ENCODE data around the gene VPS29.
"Not testable (repeated sequence)": the region's sequence is repeated elsewhere in the genome, so short reads cannot be mapped to it uniquely, and the experiment has no call there.

Gene VPS29

DNA sequence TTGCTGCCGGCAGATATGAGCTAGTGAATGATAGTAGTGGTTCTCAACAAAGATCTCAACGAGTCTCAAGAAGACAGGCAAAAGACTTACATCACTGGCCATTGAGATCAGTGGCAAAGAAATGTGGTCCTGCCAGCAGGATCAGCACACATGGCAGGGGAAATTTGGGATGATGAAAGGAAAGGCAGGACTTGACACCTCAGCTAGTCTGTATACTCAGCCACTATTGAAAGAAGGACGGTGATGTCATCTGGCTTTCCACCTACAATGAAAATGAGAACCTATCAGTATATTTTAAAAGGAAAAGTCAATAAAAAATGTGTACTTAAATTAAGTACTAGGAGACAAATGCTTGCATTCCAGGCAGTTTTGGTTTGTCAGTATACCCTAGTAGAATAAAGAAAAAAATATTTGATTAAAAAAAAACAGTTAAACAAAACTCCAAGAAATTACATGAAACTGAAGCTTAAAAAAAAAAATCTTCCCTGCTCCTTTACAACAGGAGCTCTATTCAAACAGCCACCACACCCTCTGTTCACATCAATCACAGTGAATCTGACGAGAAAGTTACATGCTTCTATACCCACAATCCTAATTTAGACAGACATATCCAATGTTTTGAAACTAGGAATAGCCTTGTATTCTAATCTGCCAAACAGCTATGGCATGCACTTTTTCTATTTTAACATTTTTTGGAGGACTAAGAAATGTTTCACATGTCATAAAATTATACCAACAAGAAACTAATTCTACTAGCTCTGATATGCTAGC lies 35.1 kb upstream of the VPS29 start:
- DNase-seq (ENCODE audit: low spot score in 2 of 2), result no peak
- Histone ChIP-seq H3K27me3 (ENCODE audit: low read depth) (no peaks in the 10 kb centered on the region), H3K36me3 (replicated peaks) (peaks cover 27% of the 10 kb centered on the region), H3K4me1 (peaks cover 24% of the 10 kb centered on the region), H3K4me3 (no peak overlapping the region), H3K9me3 (no peaks in the 10 kb centered on the region)
- in situ Hi-C loops (cut with MboI; ENCODE audit: low sequenced_read_pairs), result no loop called here

GRCh38 chr12:110534811-110535210 lies 32.9 kb upstream of the VPS29 start:
- Histone ChIP-seq H3K9me3 (no peaks in the 10 kb centered on the region), H3K4me1 (peaks cover 26% of the 10 kb centered on the region), H3K4me3 (no peak overlapping the region), H3K27me3 (ENCODE audit: low read depth) (no peaks in the 10 kb centered on the region), H3K36me3 (replicated peaks) (peaks cover 27% of the 10 kb centered on the region)
- no peak for DNase-seq (ENCODE audit: low spot score in 2 of 2)
- in situ Hi-C loops (cut with MboI; ENCODE audit: low sequenced_read_pairs), result no loop called here

- Histone ChIP-seq H3K4me1 (peaks cover 26% of the 10 kb centered on the region), H3K27me3 (ENCODE audit: low read depth) (no peaks in the 10 kb centered on the region), H3K9me3 (no peaks in the 10 kb centered on the region), H3K4me3 (no peak overlapping the region), H3K36me3 (replicated peaks) (peaks cover 20% of the 10 kb centered on the region)
- DNase-seq (ENCODE audit: low spot score in 2 of 2), result no peak
- in situ Hi-C loops (cut with MboI; ENCODE audit: low sequenced_read_pairs), result no loop called here
Observed at GRCh38 chr12:110533607-110534006, 31.7 kb upstream of the VPS29 start.

- Histone ChIP-seq H3K4me1 (peaks cover 26% of the 10 kb centered on the region), H3K4me3 (no peak overlapping the region), H3K36me3 (replicated peaks) (peaks cover 10% of the 10 kb centered on the region), H3K27me3 (ENCODE audit: low read depth) (no peaks in the 10 kb centered on the region), H3K9me3 (no peaks in the 10 kb centered on the region)
- in situ Hi-C loops (cut with MboI; ENCODE audit: low sequenced_read_pairs), result no loop called here
- DNase-seq (ENCODE audit: low spot score in 2 of 2), result no peak
Observed at GRCh38 chr12:110532644-110533043, 30.7 kb upstream of the VPS29 start.

DNA sequence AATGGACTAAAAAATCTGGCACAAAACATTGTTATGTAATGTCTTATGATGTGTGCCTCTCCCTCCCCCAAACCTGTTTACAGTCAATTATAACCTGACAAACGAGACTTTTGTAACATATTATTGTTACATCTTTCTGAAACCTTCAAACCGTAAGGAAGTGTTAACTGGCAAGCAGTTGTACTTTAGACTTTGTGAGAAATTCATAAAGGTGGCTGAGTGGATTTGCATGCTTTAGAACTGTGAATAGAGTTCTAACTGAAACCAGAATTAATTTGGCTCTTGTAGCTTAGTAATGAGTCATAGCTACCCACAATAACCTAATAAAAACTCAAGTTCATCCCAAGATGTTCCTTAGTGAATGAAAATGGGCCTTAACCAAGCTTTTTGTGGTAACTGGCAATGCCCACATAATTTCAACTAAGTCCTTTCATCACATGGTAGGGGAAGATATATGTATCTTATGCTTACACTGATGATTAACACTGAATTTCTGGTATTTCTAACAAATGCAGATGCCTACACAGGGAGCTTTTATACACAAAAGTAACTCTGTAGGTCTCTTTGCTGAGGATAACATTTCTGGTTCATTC lies 29.9 kb upstream of the VPS29 start:
- no peak for DNase-seq (ENCODE audit: low spot score in 2 of 2)
- in situ Hi-C loops (cut with MboI; ENCODE audit: low sequenced_read_pairs), result no loop called here
- Histone ChIP-seq H3K27me3 (ENCODE audit: low read depth) (no peaks in the 10 kb centered on the region), H3K4me1 (peaks cover 20% of the 10 kb centered on the region), H3K4me3 (no peak overlapping the region), H3K36me3 (replicated peaks) (peaks cover 2% of the 10 kb centered on the region; the same call in 1 of the 2 replicates), H3K9me3 (no peaks in the 10 kb centered on the region)

- DNase-seq (ENCODE audit: low spot score in 2 of 2), result no peak
- Histone ChIP-seq H3K9me3 (no peaks in the 10 kb centered on the region), H3K4me1 (peaks cover 7% of the 10 kb centered on the region), H3K27me3 (ENCODE audit: low read depth) (no peaks in the 10 kb centered on the region), H3K36me3 (replicated peaks) (no peaks in the 10 kb centered on the region; the same call in 1 of the 2 replicates), H3K4me3 (no peak overlapping the region)
- in situ Hi-C loops (cut with MboI; ENCODE audit: low sequenced_read_pairs), result no loop called here
Observed at GRCh38 chr12:110530511-110530910, 28.6 kb upstream of the VPS29 start.

- H3K4me1 ChIP-seq, result peaks cover 3% of the 10 kb centered on the region; the same call in 1 of the 2 replicates
- H3K4me3 ChIP-seq, result no peak overlapping the region
- H3K27me3 ChIP-seq (ENCODE audit: low read depth), result no peaks in the 10 kb centered on the region
- no peaks in the 10 kb centered on the region for H3K9me3 ChIP-seq
- DNase-seq (ENCODE audit: low spot score in 2 of 2), result no peak
- no peaks in the 10 kb centered on the region; the same call in 1 of the 2 replicates for H3K36me3 ChIP-seq (replicated peaks)
- in situ Hi-C loops (cut with MboI; ENCODE audit: low sequenced_read_pairs), result no loop called here
Observed at GRCh38 chr12:110528277-110528839, 26.4 kb upstream of the VPS29 start.

DNA sequence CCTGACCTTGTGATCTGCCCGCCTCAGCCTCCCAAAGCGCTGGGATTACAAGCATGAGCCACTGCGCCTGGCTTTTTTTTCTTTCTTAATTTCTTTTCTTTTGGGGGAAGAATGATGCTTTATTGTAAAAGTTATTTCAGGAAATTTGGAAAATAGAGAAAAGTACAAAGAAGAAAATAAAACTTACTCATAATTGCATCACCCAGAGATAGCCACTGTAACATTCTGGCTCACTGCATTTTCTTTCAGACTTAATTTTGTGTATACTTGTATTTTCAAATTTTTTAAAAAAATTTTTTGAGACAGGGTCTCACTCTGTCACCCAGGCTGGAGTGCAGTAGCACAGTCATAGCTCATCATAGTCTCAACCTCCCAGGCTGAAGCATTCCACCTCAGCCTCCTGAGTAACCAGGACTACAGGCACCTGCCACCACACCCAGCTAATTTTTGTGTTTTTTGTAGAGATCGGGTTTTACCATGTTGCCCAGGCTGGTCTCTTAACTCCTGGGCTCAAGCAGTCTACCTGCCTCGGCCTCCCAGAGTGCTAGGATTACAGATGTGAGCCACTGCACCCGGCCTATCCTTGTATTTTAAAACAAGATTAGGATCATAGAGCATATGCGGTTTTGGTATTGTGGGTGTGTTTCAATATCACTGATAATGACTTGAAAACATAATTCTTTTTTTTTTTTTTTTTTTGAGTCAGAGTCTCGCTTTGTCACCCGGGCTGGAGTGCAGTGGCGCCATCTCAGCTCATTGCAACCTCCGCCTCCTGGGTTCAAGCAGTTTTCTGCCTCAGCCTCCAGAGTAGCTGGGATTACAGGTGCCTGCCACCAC lies 19.2 kb upstream of the VPS29 start:
- H3K9me3 ChIP-seq; DNase-seq (ENCODE audit: low spot score in 2 of 2); in situ Hi-C loops (cut with MboI; ENCODE audit: low sequenced_read_pairs); H3K4me3 ChIP-seq; H3K4me1 ChIP-seq; H3K36me3 ChIP-seq (replicated peaks); H3K27me3 ChIP-seq (ENCODE audit: low read depth): not testable (repeated sequence)

DNA sequence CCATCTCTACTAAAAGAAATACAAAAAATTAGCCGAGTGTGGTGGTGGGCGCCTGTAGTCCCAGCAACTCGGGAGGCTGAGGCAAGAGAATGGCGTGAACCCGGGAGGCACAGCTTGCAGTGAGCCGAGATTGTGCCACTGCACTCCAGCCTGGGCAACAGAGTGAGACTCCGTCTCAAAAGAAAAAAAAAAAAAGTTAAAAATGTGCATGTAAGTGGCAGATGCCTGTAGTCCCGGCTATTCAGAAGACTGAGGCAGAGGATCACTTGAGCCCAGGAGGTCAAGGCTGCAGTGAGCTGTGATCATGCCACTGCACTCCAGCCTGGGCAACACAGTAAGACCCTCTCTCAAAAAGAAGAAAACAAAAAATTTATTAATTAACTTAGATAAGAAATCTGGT lies 16.1 kb upstream of the VPS29 start:
- H3K4me3 ChIP-seq; H3K9me3 ChIP-seq; H3K4me1 ChIP-seq; H3K27me3 ChIP-seq (ENCODE audit: low read depth); in situ Hi-C loops (cut with MboI; ENCODE audit: low sequenced_read_pairs); DNase-seq (ENCODE audit: low spot score in 2 of 2); H3K36me3 ChIP-seq (replicated peaks): not testable (repeated sequence)

- Histone ChIP-seq H3K4me1 (no peaks in the 10 kb centered on the region), H3K4me3 (no peak overlapping the region), H3K27me3 (ENCODE audit: low read depth) (no peaks in the 10 kb centered on the region), H3K36me3 (replicated peaks) (no peaks in the 10 kb centered on the region), H3K9me3 (no peaks in the 10 kb centered on the region)
- in situ Hi-C loops (cut with MboI; ENCODE audit: low sequenced_read_pairs), result no loop called here
- DNase-seq (ENCODE audit: low spot score in 2 of 2), result no peak
Observed at GRCh38 chr12:110516995-110517394, 15.1 kb upstream of the VPS29 start.

- H3K36me3 ChIP-seq (replicated peaks), result no peaks in the 10 kb centered on the region
- in situ Hi-C loops (cut with MboI; ENCODE audit: low sequenced_read_pairs), result no loop called here
Observed at GRCh38 chr12:110514363-110514762, 12.5 kb upstream of the VPS29 start.

DNA sequence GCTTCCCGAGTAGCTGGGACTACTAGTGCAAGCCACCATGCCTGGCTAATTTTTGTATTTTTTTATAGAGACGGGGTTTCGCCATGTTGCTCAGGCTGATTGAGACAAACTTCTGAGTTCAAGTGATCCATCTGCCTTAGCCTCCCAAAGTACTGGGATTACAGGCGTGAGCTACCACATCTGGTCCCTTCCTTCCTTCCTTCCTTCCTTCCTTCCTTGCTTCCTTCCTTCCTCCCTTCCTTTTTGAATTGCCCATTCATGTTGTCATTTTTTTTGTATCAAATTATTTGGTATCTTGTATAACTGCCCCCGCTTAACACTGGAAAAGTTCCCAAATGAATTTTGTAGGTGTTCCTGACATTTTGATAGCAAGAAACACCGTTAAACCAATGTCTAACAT lies 11.9 kb upstream of the VPS29 start:
- H3K36me3 ChIP-seq (replicated peaks), result no peaks in the 10 kb centered on the region
- no peak for DNase-seq (ENCODE audit: low spot score in 2 of 2)
- no peak overlapping the region for H3K4me3 ChIP-seq

More at GRCh38 chr12:110514363-110514762, 12.5 kb upstream of the VPS29 start:
- no peaks in the 10 kb centered on the region for H3K27me3 ChIP-seq (ENCODE audit: low read depth)
- H3K4me1 ChIP-seq, result no peaks in the 10 kb centered on the region
- no peaks in the 10 kb centered on the region for H3K9me3 ChIP-seq
- no peak for DNase-seq (ENCODE audit: low spot score in 2 of 2)
- no peak overlapping the region for H3K4me3 ChIP-seq

GRCh38 chr12:110508071-110508586 lies 6.2 kb upstream of the VPS29 start:
- Histone ChIP-seq H3K36me3 (replicated peaks) (no peaks in the 10 kb centered on the region), H3K9me3 (no peaks in the 10 kb centered on the region), H3K27me3 (ENCODE audit: low read depth) (no peaks in the 10 kb centered on the region), H3K4me3 (no peak overlapping the region), H3K4me1 (no peaks in the 10 kb centered on the region)
- DNase-seq (ENCODE audit: low spot score in 2 of 2), result no peak
- in situ Hi-C loops (cut with MboI; ENCODE audit: low sequenced_read_pairs), result no loop called here

More for the DNA sequence above, 11.9 kb upstream of the VPS29 start:
- in situ Hi-C loops (cut with MboI; ENCODE audit: low sequenced_read_pairs), result no loop called here
- no peaks in the 10 kb centered on the region for H3K27me3 ChIP-seq (ENCODE audit: low read depth)
- no peaks in the 10 kb centered on the region for H3K4me1 ChIP-seq
- no peaks in the 10 kb centered on the region for H3K9me3 ChIP-seq
